ENCODE results near the gene STARD7. TPM values are rescaled to one million over a fixed set of nuclear protein-coding genes. Genes with fewer than 3 reads are reported as not detected.

Gene STARD7
- total and polyA plus RNA-seq, 10 of the 15 experiments (the other 5 are each of a cell fraction or from before 2014, with no cell fraction given) = 85.4 to 237 (median 153) TPM

DNA sequence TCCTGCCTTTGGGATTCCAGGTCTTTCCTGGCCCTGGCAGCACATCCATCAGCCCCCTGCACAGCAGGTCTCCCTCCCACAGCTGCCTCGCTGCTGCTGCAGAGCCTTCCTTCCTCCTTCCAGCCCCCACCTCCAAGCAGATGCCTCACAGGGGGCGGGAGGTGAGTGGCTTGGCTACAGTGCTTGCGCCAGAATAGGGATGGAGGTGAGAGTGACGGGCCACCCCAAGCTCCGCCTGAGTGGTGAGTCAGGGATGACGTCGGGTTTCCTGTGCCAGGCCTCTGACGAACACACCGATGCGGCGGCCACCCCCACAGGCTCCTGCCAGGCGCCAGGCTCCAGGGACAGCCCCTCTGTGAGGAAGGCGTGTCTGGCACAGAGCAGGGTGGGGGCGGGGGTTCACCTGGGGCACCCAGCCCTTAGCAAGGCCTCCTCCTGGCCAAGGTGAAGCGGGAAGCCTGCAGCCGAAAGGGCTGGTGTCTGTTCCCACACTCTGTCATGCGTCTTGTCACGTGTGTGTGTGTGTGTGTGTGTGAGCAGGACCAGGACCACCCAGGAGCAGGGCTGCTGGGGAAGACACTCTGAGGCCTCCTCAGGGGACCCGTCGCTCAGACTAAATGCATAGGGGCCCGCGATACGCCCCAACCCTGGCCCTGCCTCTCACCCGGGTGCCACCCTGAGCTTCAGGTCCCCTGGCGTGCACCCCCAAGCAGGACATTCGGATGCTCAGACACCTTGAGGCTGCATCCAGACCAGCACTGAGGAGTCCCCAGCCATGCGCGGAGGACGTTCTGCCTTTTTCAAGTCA lies 60.0 kb downstream of the STARD7 start (continued):
- TF ChIP-seq RELA (IDR thresholded peaks at IDR 0.05; ENCODE audit: borderline replicate concordance, partially characterized antibody) (peak; percentile 39), SREBF2 (IDR thresholded peaks at IDR 0.05; ENCODE audit: low read length) (no peak), NR2F1 (conservative IDR thresholded peaks at IDR 0.05) (0 out of 2 replicates have a peak, but pooled peaks have one; percentile 53), EZH2 (IDR thresholded peaks at IDR 0.05; ENCODE audit: borderline replicate concordance, control insufficient read depth, low read depth, low read length) (no peak), SMC3 (IDR thresholded peaks at IDR 0.05; ENCODE audit: borderline replicate concordance, low read length) (0 out of 2 replicates have a peak, but pooled peaks have one; percentile 2), GABPA (IDR thresholded peaks at IDR 0.05; ENCODE audit: low read depth) (no peak)
- TF ChIP-seq, protein P1, sequence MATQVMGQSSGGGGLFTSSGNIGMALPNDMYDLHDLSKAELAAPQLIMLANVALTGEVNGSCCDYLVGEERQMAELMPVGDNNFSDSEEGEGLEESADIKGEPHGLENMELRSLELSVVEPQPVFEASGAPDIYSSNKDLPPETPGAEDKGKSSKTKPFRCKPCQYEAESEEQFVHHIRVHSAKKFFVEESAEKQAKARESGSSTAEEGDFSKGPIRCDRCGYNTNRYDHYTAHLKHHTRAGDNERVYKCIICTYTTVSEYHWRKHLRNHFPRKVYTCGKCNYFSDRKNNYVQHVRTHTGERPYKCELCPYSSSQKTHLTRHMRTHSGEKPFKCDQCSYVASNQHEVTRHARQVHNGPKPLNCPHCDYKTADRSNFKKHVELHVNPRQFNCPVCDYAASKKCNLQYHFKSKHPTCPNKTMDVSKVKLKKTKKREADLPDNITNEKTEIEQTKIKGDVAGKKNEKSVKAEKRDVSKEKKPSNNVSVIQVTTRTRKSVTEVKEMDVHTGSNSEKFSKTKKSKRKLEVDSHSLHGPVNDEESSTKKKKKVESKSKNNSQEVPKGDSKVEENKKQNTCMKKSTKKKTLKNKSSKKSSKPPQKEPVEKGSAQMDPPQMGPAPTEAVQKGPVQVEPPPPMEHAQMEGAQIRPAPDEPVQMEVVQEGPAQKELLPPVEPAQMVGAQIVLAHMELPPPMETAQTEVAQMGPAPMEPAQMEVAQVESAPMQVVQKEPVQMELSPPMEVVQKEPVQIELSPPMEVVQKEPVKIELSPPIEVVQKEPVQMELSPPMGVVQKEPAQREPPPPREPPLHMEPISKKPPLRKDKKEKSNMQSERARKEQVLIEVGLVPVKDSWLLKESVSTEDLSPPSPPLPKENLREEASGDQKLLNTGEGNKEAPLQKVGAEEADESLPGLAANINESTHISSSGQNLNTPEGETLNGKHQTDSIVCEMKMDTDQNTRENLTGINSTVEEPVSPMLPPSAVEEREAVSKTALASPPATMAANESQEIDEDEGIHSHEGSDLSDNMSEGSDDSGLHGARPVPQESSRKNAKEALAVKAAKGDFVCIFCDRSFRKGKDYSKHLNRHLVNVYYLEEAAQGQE (IDR thresholded peaks at IDR 0.05; ENCODE audit: low read depth, low read length) = no peak
- TF ChIP-seq, protein P2, sequence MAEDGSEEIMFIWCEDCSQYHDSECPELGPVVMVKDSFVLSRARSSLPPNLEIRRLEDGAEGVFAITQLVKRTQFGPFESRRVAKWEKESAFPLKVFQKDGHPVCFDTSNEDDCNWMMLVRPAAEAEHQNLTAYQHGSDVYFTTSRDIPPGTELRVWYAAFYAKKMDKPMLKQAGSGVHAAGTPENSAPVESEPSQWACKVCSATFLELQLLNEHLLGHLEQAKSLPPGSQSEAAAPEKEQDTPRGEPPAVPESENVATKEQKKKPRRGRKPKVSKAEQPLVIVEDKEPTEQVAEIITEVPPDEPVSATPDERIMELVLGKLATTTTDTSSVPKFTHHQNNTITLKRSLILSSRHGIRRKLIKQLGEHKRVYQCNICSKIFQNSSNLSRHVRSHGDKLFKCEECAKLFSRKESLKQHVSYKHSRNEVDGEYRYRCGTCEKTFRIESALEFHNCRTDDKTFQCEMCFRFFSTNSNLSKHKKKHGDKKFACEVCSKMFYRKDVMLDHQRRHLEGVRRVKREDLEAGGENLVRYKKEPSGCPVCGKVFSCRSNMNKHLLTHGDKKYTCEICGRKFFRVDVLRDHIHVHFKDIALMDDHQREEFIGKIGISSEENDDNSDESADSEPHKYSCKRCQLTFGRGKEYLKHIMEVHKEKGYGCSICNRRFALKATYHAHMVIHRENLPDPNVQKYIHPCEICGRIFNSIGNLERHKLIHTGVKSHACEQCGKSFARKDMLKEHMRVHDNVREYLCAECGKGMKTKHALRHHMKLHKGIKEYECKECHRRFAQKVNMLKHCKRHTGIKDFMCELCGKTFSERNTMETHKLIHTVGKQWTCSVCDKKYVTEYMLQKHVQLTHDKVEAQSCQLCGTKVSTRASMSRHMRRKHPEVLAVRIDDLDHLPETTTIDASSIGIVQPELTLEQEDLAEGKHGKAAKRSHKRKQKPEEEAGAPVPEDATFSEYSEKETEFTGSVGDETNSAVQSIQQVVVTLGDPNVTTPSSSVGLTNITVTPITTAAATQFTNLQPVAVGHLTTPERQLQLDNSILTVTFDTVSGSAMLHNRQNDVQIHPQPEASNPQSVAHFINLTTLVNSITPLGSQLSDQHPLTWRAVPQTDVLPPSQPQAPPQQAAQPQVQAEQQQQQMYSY (CRISPR knock-in tag; IDR thresholded peaks at IDR 0.05) = no peak
- TF ChIP-seq, protein P3, sequence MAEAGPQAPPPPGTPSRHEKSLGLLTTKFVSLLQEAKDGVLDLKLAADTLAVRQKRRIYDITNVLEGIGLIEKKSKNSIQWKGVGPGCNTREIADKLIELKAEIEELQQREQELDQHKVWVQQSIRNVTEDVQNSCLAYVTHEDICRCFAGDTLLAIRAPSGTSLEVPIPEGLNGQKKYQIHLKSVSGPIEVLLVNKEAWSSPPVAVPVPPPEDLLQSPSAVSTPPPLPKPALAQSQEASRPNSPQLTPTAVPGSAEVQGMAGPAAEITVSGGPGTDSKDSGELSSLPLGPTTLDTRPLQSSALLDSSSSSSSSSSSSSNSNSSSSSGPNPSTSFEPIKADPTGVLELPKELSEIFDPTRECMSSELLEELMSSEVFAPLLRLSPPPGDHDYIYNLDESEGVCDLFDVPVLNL (IDR thresholded peaks at IDR 0.05; ENCODE audit: low read depth, low read length) = no peak
- TF ChIP-seq, protein P4, sequence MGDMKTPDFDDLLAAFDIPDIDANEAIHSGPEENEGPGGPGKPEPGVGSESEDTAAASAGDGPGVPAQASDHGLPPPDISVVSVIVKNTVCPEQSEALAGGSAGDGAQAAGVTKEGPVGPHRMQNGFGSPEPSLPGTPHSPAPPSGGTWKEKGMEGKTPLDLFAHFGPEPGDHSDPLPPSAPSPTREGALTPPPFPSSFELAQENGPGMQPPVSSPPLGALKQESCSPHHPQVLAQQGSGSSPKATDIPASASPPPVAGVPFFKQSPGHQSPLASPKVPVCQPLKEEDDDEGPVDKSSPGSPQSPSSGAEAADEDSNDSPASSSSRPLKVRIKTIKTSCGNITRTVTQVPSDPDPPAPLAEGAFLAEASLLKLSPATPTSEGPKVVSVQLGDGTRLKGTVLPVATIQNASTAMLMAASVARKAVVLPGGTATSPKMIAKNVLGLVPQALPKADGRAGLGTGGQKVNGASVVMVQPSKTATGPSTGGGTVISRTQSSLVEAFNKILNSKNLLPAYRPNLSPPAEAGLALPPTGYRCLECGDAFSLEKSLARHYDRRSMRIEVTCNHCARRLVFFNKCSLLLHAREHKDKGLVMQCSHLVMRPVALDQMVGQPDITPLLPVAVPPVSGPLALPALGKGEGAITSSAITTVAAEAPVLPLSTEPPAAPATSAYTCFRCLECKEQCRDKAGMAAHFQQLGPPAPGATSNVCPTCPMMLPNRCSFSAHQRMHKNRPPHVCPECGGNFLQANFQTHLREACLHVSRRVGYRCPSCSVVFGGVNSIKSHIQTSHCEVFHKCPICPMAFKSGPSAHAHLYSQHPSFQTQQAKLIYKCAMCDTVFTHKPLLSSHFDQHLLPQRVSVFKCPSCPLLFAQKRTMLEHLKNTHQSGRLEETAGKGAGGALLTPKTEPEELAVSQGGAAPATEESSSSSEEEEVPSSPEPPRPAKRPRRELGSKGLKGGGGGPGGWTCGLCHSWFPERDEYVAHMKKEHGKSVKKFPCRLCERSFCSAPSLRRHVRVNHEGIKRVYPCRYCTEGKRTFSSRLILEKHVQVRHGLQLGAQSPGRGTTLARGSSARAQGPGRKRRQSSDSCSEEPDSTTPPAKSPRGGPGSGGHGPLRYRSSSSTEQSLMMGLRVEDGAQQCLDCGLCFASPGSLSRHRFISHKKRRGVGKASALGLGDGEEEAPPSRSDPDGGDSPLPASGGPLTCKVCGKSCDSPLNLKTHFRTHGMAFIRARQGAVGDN (IDR thresholded peaks at IDR 0.05) = peak; percentile 94
- TF ChIP-seq, protein P5, sequence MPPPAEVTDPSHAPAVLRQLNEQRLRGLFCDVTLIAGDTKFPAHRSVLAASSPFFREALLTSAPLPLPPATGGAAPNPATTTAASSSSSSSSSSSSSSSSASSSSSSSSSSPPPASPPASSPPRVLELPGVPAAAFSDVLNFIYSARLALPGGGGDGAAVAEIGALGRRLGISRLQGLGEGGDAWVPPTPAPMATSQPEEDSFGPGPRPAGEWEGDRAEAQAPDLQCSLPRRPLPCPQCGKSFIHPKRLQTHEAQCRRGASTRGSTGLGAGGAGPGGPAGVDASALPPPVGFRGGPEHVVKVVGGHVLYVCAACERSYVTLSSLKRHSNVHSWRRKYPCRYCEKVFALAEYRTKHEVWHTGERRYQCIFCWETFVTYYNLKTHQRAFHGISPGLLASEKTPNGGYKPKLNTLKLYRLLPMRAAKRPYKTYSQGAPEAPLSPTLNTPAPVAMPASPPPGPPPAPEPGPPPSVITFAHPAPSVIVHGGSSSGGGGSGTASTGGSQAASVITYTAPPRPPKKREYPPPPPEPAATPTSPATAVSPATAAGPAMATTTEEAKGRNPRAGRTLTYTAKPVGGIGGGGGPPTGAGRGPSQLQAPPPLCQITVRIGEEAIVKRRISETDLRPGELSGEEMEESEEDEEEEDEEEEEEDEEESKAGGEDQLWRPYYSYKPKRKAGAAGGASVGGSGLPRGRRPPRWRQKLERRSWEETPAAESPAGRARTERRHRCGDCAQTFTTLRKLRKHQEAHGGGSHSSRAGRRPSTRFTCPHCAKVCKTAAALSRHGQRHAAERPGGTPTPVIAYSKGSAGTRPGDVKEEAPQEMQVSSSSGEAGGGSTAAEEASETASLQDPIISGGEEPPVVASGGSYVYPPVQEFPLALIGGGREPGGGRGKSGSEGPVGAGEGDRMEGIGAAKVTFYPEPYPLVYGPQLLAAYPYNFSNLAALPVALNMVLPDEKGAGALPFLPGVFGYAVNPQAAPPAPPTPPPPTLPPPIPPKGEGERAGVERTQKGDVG (CRISPR knock-in tag; IDR thresholded peaks at IDR 0.05) = no peak

Measured in GM12878 (cell line).